Keratinocyte (primary cell): ENCODE data around the gene SLC17A7. TPM values are rescaled to one million over a fixed set of nuclear protein-coding genes. Genes with fewer than 3 reads are reported as not detected.
"Not testable (repeated sequence)": the region's sequence is repeated elsewhere in the genome, so short reads cannot be mapped to it uniquely, and the experiment has no call there.

ENCODE experiments used
- DNase-seq: peaks from one replicate; pipeline ENCODE4 v3.0.0-alpha.2; 2011; ENCODE audit warnings: low read depth, missing footprints, low spot score
- FAIRE-seq: peaks from 2 replicates; lab custom pipeline; 2011; peaks lifted over from hg19 to GRCh38; lab: Jason Lieb, UNC
- H2AFZ ChIP-seq: 2 replicates; pipeline ENCODE4 v1.6.0; 2012; ENCODE audit warnings: low read length, control low read depth, inconsistent platforms; ENCODE audit not compliant: control insufficient read depth
- H3K27ac ChIP-seq: 2 replicates; pipeline ENCODE4 v1.5.1; 2011; ENCODE audit warnings: low read length; ENCODE audit not compliant: control insufficient read depth, insufficient read depth
- H3K27me3 ChIP-seq: 3 replicates; pipeline ENCODE4 v1.6.0; 2011; ENCODE audit warnings: low read length; ENCODE audit not compliant: control insufficient read depth, insufficient read depth; ENCODE audit errors: extremely low read depth
- H3K36me3 ChIP-seq, 2 experiments: 2 replicates in 1 of 2; 3 replicates in 1 of 2; pipeline ENCODE4 v1.5.1; 2011; ENCODE audit warnings: low read length in 2 of 2, mild to moderate bottlenecking in 1 of 2; ENCODE audit not compliant: control insufficient read depth in 2 of 2, insufficient read depth in 2 of 2; ENCODE audit errors: extremely low read depth in 1 of 2
- H3K4me1 ChIP-seq: 3 replicates; pipeline ENCODE4 v1.5.1; 2011; ENCODE audit warnings: low read length; ENCODE audit not compliant: control insufficient read depth, insufficient read depth; ENCODE audit errors: extremely low read depth
- H3K4me2 ChIP-seq: 3 replicates; pipeline ENCODE4 v1.6.0; 2011; ENCODE audit warnings: low read depth, low read length; ENCODE audit not compliant: control insufficient read depth, insufficient read depth; ENCODE audit errors: extremely low read depth
- H3K4me3 ChIP-seq, 3 experiments: fragments of 200-600 bp in 1 of 3; sonication (generic) in 1 of 3; 2 replicates in 2 of 3; 3 replicates in 1 of 3; pipeline ENCODE4 v1.5.1; 2011 to 2016; ENCODE audit warnings: low read length in 3 of 3, mild to moderate bottlenecking in 3 of 3, control low read depth in 2 of 3, inconsistent platforms in 1 of 3, low read depth in 1 of 3, mixed read lengths in 1 of 3, mixed run types in 1 of 3, moderate library complexity in 1 of 3; ENCODE audit not compliant: control insufficient read depth in 2 of 3, insufficient read depth in 2 of 3; ENCODE audit errors: extremely low read depth in 1 of 3
- H3K79me2 ChIP-seq: 2 replicates; pipeline ENCODE4 v1.6.0; 2012; ENCODE audit warnings: low read length; ENCODE audit not compliant: control insufficient read depth, insufficient read depth
- H3K9ac ChIP-seq: 3 replicates; pipeline ENCODE4 v1.6.0; 2011; ENCODE audit warnings: low read length; ENCODE audit not compliant: control insufficient read depth, insufficient read depth; ENCODE audit errors: extremely low read depth
- H3K9me1 ChIP-seq: 3 replicates; pipeline ENCODE4 v1.6.0; 2011; ENCODE audit warnings: low read length; ENCODE audit not compliant: control insufficient read depth, insufficient read depth; ENCODE audit errors: extremely low read depth
- H3K9me3 ChIP-seq: 2 replicates; pipeline ENCODE4 v1.5.1; 2012; ENCODE audit warnings: low read depth, low read length; ENCODE audit not compliant: control insufficient read depth
- H4K20me1 ChIP-seq: 3 replicates; pipeline ENCODE4 v1.6.0; 2011; ENCODE audit warnings: low read length; ENCODE audit not compliant: control insufficient read depth, insufficient read depth; ENCODE audit errors: extremely low read depth
- CTCF ChIP-seq, 3 experiments: IDR thresholded peaks in 1 of 3; conservative IDR thresholded peaks in 1 of 3; optimal IDR thresholded peaks in 1 of 3; 2 replicates in 2 of 3; 3 replicates in 1 of 3; pipeline versions ENCODE3 to v1.5.1; 2011; ENCODE audit warnings: low read length in 3 of 3, mild to moderate bottlenecking in 3 of 3, moderate library complexity in 2 of 3, control low read depth in 1 of 3, inconsistent platforms in 1 of 3; ENCODE audit not compliant: insufficient read depth in 2 of 3; ENCODE audit errors: extremely low read depth in 1 of 3
- EZH2 ChIP-seq: IDR thresholded peaks from one replicate; pipeline ENCODE4 v1.6.1; 2012; ENCODE audit warnings: inconsistent platforms, mild to moderate bottlenecking, low read length, moderate library complexity
- dilution Hi-C: fragments of 300-500 bp; cut with MboI; formaldehyde crosslinking; loops from one replicate; pipeline ENCODE4 v1.7.0; 2020; ENCODE audit warnings: low sequenced_read_pairs; ENCODE audit not compliant: extremely low pct_ligation_motif_present
- polyA plus RNA-seq, 5 experiments: library from polyadenylated mRNA; depleted of rRNA in 3 of 5; stranded (reverse) in 3 of 5; stranded (forward) in 1 of 5; unstranded in 1 of 5; fragments of >200 nt; gene quantifications; 1 replicate in 1 of 5; 2 replicates in 3 of 5; 3 replicates in 1 of 5; pipeline versions ENCODE4 v1.2.1 to v1.2.3, GENCODE V29; 2011 to 2012; ENCODE audit warnings: missing spikeins in 2 of 5, low read depth in 1 of 5, low replicate concordance in 1 of 5

The SLC17A7 gene
- polyA plus RNA-seq, 1 donor (not counting 4 experiments of a cell fraction or from before 2014, with no cell fraction given), result 0.04 TPM

- no peaks in the 10 kb centered on the region for H3K27me3 ChIP-seq
- dilution Hi-C loops, result no loop called here
- TF ChIP-seq EZH2 (no peak), CTCF (optimal IDR thresholded peaks at IDR 0.05 in 1 of 3, IDR thresholded peaks at IDR 0.05 in 1 of 3, conservative IDR thresholded peaks at IDR 0.05 in 1 of 3; ENCODE audit: extremely low read depth in 1 of 3, insufficient read depth in 2 of 3, low read length in 3 of 3) (no peak)
Measured at GRCh38 chr19:49461656-49462055, 20.3 kb upstream of the SLC17A7 start.

GRCh38 chr19:49461130-49461529 lies 19.8 kb upstream of the SLC17A7 start:
- H4K20me1 ChIP-seq, H2AFZ ChIP-seq, FAIRE-seq, DNase-seq, H3K9me3 ChIP-seq, H3K27me3 ChIP-seq, H3K27ac ChIP-seq, H3K9me1 ChIP-seq, H3K4me3 ChIP-seq, H3K9ac ChIP-seq, H3K36me3 ChIP-seq, H3K4me1 ChIP-seq, H3K79me2 ChIP-seq, H3K4me2 ChIP-seq, dilution Hi-C loops: not testable (repeated sequence)

More at GRCh38 chr19:49461656-49462055, 20.3 kb upstream of the SLC17A7 start:
- H3K36me3 ChIP-seq, result peaks cover 5 to 6% of the 10 kb centered on the region in 2 experiments
- no peak overlapping the region for H3K9ac ChIP-seq
- no peaks in the 10 kb centered on the region for H4K20me1 ChIP-seq
- H3K79me2 ChIP-seq, result no peaks in the 10 kb centered on the region
- H3K4me1 ChIP-seq, result no peaks in the 10 kb centered on the region
- H2AFZ ChIP-seq, result no peak overlapping the region
- H3K4me3 ChIP-seq, result no peak overlapping the region
- no peaks in the 10 kb centered on the region for H3K9me3 ChIP-seq
- H3K27ac ChIP-seq, result no peak overlapping the region
- DNase-seq, result no peak
- FAIRE-seq, result no peak
- H3K4me2 ChIP-seq, result no peak overlapping the region
- no peaks in the 10 kb centered on the region for H3K9me1 ChIP-seq

- FAIRE-seq (no peak), DNase-seq (no peak)
- H3K27ac ChIP-seq, result no peak overlapping the region
- H3K9ac ChIP-seq, result no peak overlapping the region
- peaks cover 3% of the 10 kb centered on the region for H3K4me1 ChIP-seq
- H3K79me2 ChIP-seq, result peaks cover 2% of the 10 kb centered on the region
- H3K36me3 ChIP-seq, result peaks cover 4 to 5% of the 10 kb centered on the region in 2 experiments
- dilution Hi-C loops, result no loop called here
- TF ChIP-seq EZH2, result no peak
- TF ChIP-seq CTCF (optimal IDR thresholded peaks at IDR 0.05 in 1 of 3, IDR thresholded peaks at IDR 0.05 in 1 of 3, conservative IDR thresholded peaks at IDR 0.05 in 1 of 3; ENCODE audit: extremely low read depth in 1 of 3, insufficient read depth in 2 of 3, low read length in 3 of 3), result no peak
- no peaks in the 10 kb centered on the region for H4K20me1 ChIP-seq
- no peak overlapping the region for H2AFZ ChIP-seq
- H3K4me2 ChIP-seq, result no peak overlapping the region
- no peaks in the 10 kb centered on the region for H3K27me3 ChIP-seq
- no peak overlapping the region for H3K4me3 ChIP-seq
- H3K9me3 ChIP-seq, result no peaks in the 10 kb centered on the region
- H3K9me1 ChIP-seq, result no peaks in the 10 kb centered on the region
Measured at GRCh38 chr19:49459388-49459787, 18.1 kb upstream of the SLC17A7 start.
